Gastroesophageal sphincter (tissue), 3 donors: ENCODE data around the gene PIP5KL1.

ENCODE experiments used
- EP300 ChIP-seq: sonication (generic); formaldehyde crosslinking; IDR thresholded peaks from one replicate; pipeline ENCODE4 v1.6.1; 2017; ENCODE audit warnings: antibody characterized with exemption, mild to moderate bottlenecking
- POLR2A ChIP-seq, 2 donors: fragments of 450-650 bp; IDR thresholded peaks; one replicate each; pipeline ENCODE4 v1.6.1; 2017; ENCODE audit warnings: antibody characterized with exemption in 2 of 2, mild to moderate bottlenecking in 2 of 2, moderate library complexity in 1 of 2
- POLR2AphosphoS5 ChIP-seq: sonication (generic); formaldehyde crosslinking; IDR thresholded peaks from one replicate; pipeline ENCODE4 v1.6.1; 2017; ENCODE audit warnings: antibody characterized with exemption
- TF ChIP-seq, protein P1 (sequence below), 4 experiments: fragments of 200-600 bp in 2 of 4; fragments of 450-650 bp in 2 of 4; sonication (generic) in 1 of 4; IDR thresholded peaks; one replicate each; pipeline ENCODE4 v1.5.1; 2017 to 2019; ENCODE audit warnings: antibody characterized with exemption in 4 of 4, mild to moderate bottlenecking in 2 of 4, moderate library complexity in 2 of 4

GRCh38 chr9:127929625-127929979 is 975 bp downstream of the PIP5KL1 start:
- TF ChIP-seq, protein P1, sequence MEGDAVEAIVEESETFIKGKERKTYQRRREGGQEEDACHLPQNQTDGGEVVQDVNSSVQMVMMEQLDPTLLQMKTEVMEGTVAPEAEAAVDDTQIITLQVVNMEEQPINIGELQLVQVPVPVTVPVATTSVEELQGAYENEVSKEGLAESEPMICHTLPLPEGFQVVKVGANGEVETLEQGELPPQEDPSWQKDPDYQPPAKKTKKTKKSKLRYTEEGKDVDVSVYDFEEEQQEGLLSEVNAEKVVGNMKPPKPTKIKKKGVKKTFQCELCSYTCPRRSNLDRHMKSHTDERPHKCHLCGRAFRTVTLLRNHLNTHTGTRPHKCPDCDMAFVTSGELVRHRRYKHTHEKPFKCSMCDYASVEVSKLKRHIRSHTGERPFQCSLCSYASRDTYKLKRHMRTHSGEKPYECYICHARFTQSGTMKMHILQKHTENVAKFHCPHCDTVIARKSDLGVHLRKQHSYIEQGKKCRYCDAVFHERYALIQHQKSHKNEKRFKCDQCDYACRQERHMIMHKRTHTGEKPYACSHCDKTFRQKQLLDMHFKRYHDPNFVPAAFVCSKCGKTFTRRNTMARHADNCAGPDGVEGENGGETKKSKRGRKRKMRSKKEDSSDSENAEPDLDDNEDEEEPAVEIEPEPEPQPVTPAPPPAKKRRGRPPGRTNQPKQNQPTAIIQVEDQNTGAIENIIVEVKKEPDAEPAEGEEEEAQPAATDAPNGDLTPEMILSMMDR (IDR thresholded peaks at IDR 0.05) = no peak
- TF ChIP-seq EP300 = no peak
- no peak for TF ChIP-seq POLR2A (IDR thresholded peaks at IDR 0.05)
- TF ChIP-seq POLR2AphosphoS5 = no peak
